IMR-90 (cell line): ENCODE data around the gene EIF4A3. TPM values are rescaled to one million over a fixed set of nuclear protein-coding genes. Genes with fewer than 3 reads are reported as not detected.

Source experiments
- ATAC-seq: fragments of 200-7000 bp; cut with Tn5 transposase; 2 replicates; pipeline ENCODE4 v1.9.1; 2020; ENCODE audit warnings: low read depth, mild to moderate bottlenecking, moderate library complexity
- BruUV-seq: library from RNA; stranded (reverse); fragments of 400-500 nt; replicated peaks from 2 replicates; lab custom pipeline; 2021; lab: Mats Ljungman, UMichigan
- CTCF ChIA-PET: fragments of 300-600 bp; formaldehyde crosslinking; extraction: SDS; loops from one replicate; lab custom pipeline; 2021; ENCODE audit warnings: antibody characterized with exemption; lab: Yijun Ruan, JAX
- POLR2A ChIA-PET: fragments of 300-600 bp; sonication (Branson Sonifier 250); formaldehyde crosslinking; loops from one replicate; lab custom pipeline; 2022; ENCODE audit warnings: antibody characterized with exemption; ENCODE audit not compliant: unreplicated experiment; lab: Charles Lee
- DNase-seq: peaks from one replicate; pipeline ENCODE4 v3.0.0; 2013
- H2AFZ ChIP-seq: replicated peaks from 2 replicates; pipeline ENCODE3; 2013; ENCODE audit warnings: low read length, mild to moderate bottlenecking; ENCODE audit not compliant: poor library complexity
- H2AK5ac ChIP-seq: 2 replicates; pipeline ENCODE4 v1.6.1; 2013; ENCODE audit warnings: low read depth, low read length, inconsistent platforms
- H2AK9ac ChIP-seq: replicated peaks from 2 replicates; pipeline ENCODE3; 2013; ENCODE audit warnings: mild to moderate bottlenecking, low read depth, low read length, moderate library complexity; ENCODE audit not compliant: poor library complexity
- H2BK120ac ChIP-seq: 2 replicates; pipeline ENCODE4 v1.6.1; 2013; ENCODE audit warnings: low read depth, low read length, inconsistent platforms
- H2BK15ac ChIP-seq: 3 replicates; pipeline ENCODE4 v1.6.1; 2013; ENCODE audit warnings: low read depth, low read length, inconsistent platforms
- H2BK20ac ChIP-seq: 2 replicates; pipeline ENCODE4 v1.6.1; 2013; ENCODE audit warnings: low read depth, mild to moderate bottlenecking, inconsistent platforms, low read length, moderate library complexity
- H2BK5ac ChIP-seq: 2 replicates; pipeline ENCODE4 v1.6.1; 2013; ENCODE audit warnings: mild to moderate bottlenecking, low read depth, low read length, inconsistent platforms; ENCODE audit not compliant: poor library complexity, severe bottlenecking
- H3K14ac ChIP-seq: replicated peaks from 2 replicates; pipeline ENCODE4 v1.6.1; 2013; ENCODE audit warnings: low read depth, low read length, inconsistent platforms
- H3K18ac ChIP-seq: 2 replicates; pipeline ENCODE4 v1.6.1; 2013; ENCODE audit warnings: low read depth, low read length, control low read depth
- H3K23ac ChIP-seq: 2 replicates; pipeline ENCODE4 v1.6.1; 2013; ENCODE audit warnings: low read depth, low read length, inconsistent platforms
- H3K27ac ChIP-seq: 2 replicates; pipeline ENCODE4 v1.5.1; 2013; ENCODE audit warnings: mild to moderate bottlenecking, control low read depth, low read length; ENCODE audit not compliant: insufficient read depth
- H3K27me3 ChIP-seq: 2 replicates; pipeline ENCODE4 v1.6.1; 2013; ENCODE audit warnings: low read length; ENCODE audit not compliant: control insufficient read depth, insufficient read depth
- H3K36me3 ChIP-seq: 2 replicates; pipeline ENCODE4 v1.6.1; 2013; ENCODE audit warnings: low read length, mixed read lengths; ENCODE audit not compliant: control insufficient read depth, insufficient read depth
- H3K4ac ChIP-seq: 2 replicates; pipeline ENCODE4 v1.6.1; 2013; ENCODE audit warnings: low read depth, low read length, inconsistent platforms
- H3K4me1 ChIP-seq: 2 replicates; pipeline ENCODE4 v1.6.1; 2013; ENCODE audit warnings: low read length, mixed read lengths; ENCODE audit not compliant: control insufficient read depth, insufficient read depth
- H3K4me2 ChIP-seq: 2 replicates; pipeline ENCODE4 v1.6.1; 2013; ENCODE audit warnings: low read depth, mild to moderate bottlenecking, control low read depth, low read length, moderate library complexity
- H3K4me3 ChIP-seq: 2 replicates; pipeline ENCODE4 v1.5.1; 2013; ENCODE audit warnings: low read depth, mild to moderate bottlenecking, control low read depth, low read length, moderate library complexity; ENCODE audit not compliant: insufficient read depth
- H3K56ac ChIP-seq: 2 replicates; pipeline ENCODE4 v1.6.1; 2013; ENCODE audit warnings: low read length, inconsistent platforms; ENCODE audit not compliant: insufficient read depth; ENCODE audit errors: extremely low read depth
- H3K79me1 ChIP-seq, 2 experiments: 2 replicates each; pipeline ENCODE4 v1.6.1; 2013; ENCODE audit warnings: low read length in 2 of 2, inconsistent platforms in 1 of 2, low read depth in 1 of 2
- H3K9ac ChIP-seq: 2 replicates; pipeline ENCODE4 v1.6.1; 2013; ENCODE audit warnings: low read depth, low read length, control low read depth
- H3K9me1 ChIP-seq: 2 replicates; pipeline ENCODE4 v1.6.1; 2013; ENCODE audit warnings: low read length, inconsistent platforms; ENCODE audit not compliant: insufficient read depth
- H3K9me3 ChIP-seq: 2 replicates; pipeline ENCODE4 v1.6.1; 2013; ENCODE audit warnings: low read length; ENCODE audit not compliant: control insufficient read depth, insufficient read depth
- H4K20me1 ChIP-seq: 2 replicates; pipeline ENCODE4 v1.6.1; 2013; ENCODE audit warnings: low read length, inconsistent platforms; ENCODE audit not compliant: insufficient read depth
- H4K5ac ChIP-seq: 2 replicates; pipeline ENCODE4 v1.6.1; 2013; ENCODE audit warnings: mild to moderate bottlenecking, low read depth, low read length, control low read depth
- H4K8ac ChIP-seq, 2 experiments: 2 replicates each; pipeline ENCODE4 v1.6.1; 2013; ENCODE audit warnings: low read depth in 2 of 2, low read length in 2 of 2, control low read depth in 1 of 2, inconsistent platforms in 1 of 2
- H4K91ac ChIP-seq: 2 replicates; pipeline ENCODE4 v1.6.1; 2013; ENCODE audit warnings: low read depth, low read length, inconsistent platforms; ENCODE audit not compliant: insufficient read depth
- BHLHE40 ChIP-seq: fragments of 150-350 bp; IDR thresholded peaks from 2 replicates; pipeline ENCODE4 v1.6.1; 2016; ENCODE audit warnings: mild to moderate bottlenecking, low read depth, low read length
- CEBPB ChIP-seq: IDR thresholded peaks from 2 replicates; pipeline ENCODE4 v1.6.1; 2012; ENCODE audit warnings: low read depth, low read length, improper control_type of control experiment
- CHD1 ChIP-seq: IDR thresholded peaks from 2 replicates; pipeline ENCODE4 v1.6.1; 2012; ENCODE audit warnings: low read depth, low read length, improper control_type of control experiment
- CTCF ChIP-seq: conservative IDR thresholded peaks from 2 replicates; pipeline ENCODE4 v1.5.1; 2012; ENCODE audit warnings: mild to moderate bottlenecking, low read depth, low read length, improper control_type of control experiment
- ELK1 ChIP-seq: fragments of 150-350 bp; IDR thresholded peaks from 2 replicates; pipeline ENCODE4 v1.6.1; 2016; ENCODE audit warnings: low read depth, mild to moderate bottlenecking, low read length, moderate library complexity, borderline replicate concordance
- FOS ChIP-seq: fragments of 150-350 bp; IDR thresholded peaks from 2 replicates; pipeline ENCODE4 v1.6.1; 2016; ENCODE audit warnings: low read depth, low read length
- MAFK ChIP-seq: IDR thresholded peaks from 2 replicates; pipeline ENCODE4 v1.6.1; 2012; ENCODE audit warnings: low read depth, low read length, improper control_type of control experiment
- MAZ ChIP-seq: IDR thresholded peaks from 2 replicates; pipeline ENCODE4 v1.6.1; 2012; ENCODE audit warnings: low read depth, mild to moderate bottlenecking, low read length, improper control_type of control experiment, moderate library complexity, borderline replicate concordance
- MXI1 ChIP-seq: IDR thresholded peaks from 2 replicates; pipeline ENCODE4 v1.6.1; 2012; ENCODE audit warnings: low read depth, mild to moderate bottlenecking, low read length, moderate library complexity, borderline replicate concordance
- NFE2L2 ChIP-seq: fragments of 150-350 bp; IDR thresholded peaks from 2 replicates; pipeline ENCODE4 v1.6.1; 2016; ENCODE audit warnings: low read depth, mild to moderate bottlenecking, low read length
- POLR2A ChIP-seq: IDR thresholded peaks from 2 replicates; pipeline ENCODE4 v1.6.1; 2012; ENCODE audit warnings: mild to moderate bottlenecking, low read depth, low read length
- RAD21 ChIP-seq: IDR thresholded peaks from 2 replicates; pipeline ENCODE4 v1.6.1; 2012; ENCODE audit warnings: low read length, improper control_type of control experiment
- RCOR1 ChIP-seq: IDR thresholded peaks from 2 replicates; pipeline ENCODE4 v1.6.1; 2012; ENCODE audit warnings: mild to moderate bottlenecking, low read length, improper control_type of control experiment; ENCODE audit not compliant: insufficient replicate concordance
- RFX5 ChIP-seq: IDR thresholded peaks from 2 replicates; pipeline ENCODE4 v1.8.0; 2012; ENCODE audit warnings: low read depth, mild to moderate bottlenecking, low read length, moderate library complexity
- SMC3 ChIP-seq: fragments of 150-350 bp; IDR thresholded peaks from 2 replicates; pipeline ENCODE4 v1.6.1; 2016; ENCODE audit warnings: low read depth, mild to moderate bottlenecking, antibody characterized with exemption, low read length, moderate library complexity
- USF2 ChIP-seq: fragments of 150-350 bp; IDR thresholded peaks from 2 replicates; pipeline ENCODE4 v1.6.1; 2017; ENCODE audit warnings: mild to moderate bottlenecking, antibody characterized with exemption, low read length, low read depth
- WGBS, 2 experiments: methylation state at CpG; one replicate each; pipeline versions ENCODE4 v1.1.5 to v1.1.7; 2013; ENCODE audit warnings: missing lambda C conversion rate in 2 of 2; ENCODE audit not compliant: insufficient read length in 1 of 2; ENCODE audit errors: extremely low coverage in 2 of 2; 5-methylcytosine and 5-hydroxymethylcytosine counted together
- dilution Hi-C: fragments of 300-500 bp; cut with HindIII; formaldehyde crosslinking; loops from one replicate; pipeline ENCODE4 v1.14.3; 2018; ENCODE audit warnings: low sequenced_read_pairs; ENCODE audit not compliant: unreplicated experiment
- in situ Hi-C: fragments of 300-500 bp; cut with MboI; formaldehyde crosslinking; loops from 3 replicates; pipeline ENCODE4 v1.14.3; 2019; ENCODE audit warnings: low sequenced_read_pairs, inconsistent platforms, mixed read lengths
- intact Hi-C: fragments of 100-400 bp; cut with micrococcal nuclease; formaldehyde crosslinking; loops from 2 replicates; pipeline ENCODE4 v1.10.0; 2022
- polyA plus RNA-seq, 3 experiments: library from polyadenylated mRNA; depleted of rRNA; stranded (reverse); fragments of >200 nt; gene quantifications; 2 replicates each; pipeline ENCODE4 v1.2.3, GENCODE V29; 2012; ENCODE audit warnings: low replicate concordance in 1 of 3
- total RNA-seq: library from RNA; depleted of rRNA; stranded (reverse); fragments of >200 nt; gene quantifications from 2 replicates; pipeline ENCODE4 v1.2.3, GENCODE V29; 2012

EIF4A3 gene
- total and polyA plus RNA-seq, 2 of the 4 experiments (the other 2 are of a cell fraction) = 85.3 to 97.1 TPM

GRCh38 chr17:80163336-80163735, 16.4 kb upstream of the EIF4A3 start:
- Histone ChIP-seq H3K9me1 (no peaks in the 10 kb centered on the region), H2AK5ac (no peak overlapping the region), H3K56ac (no peak overlapping the region), H3K27ac (no peak overlapping the region), H3K4me1 (no peaks in the 10 kb centered on the region), H3K79me1 (no peaks in the 10 kb centered on the region), H3K9me3 (no peaks in the 10 kb centered on the region), H2AFZ (no peak overlapping the region), H3K18ac (no peak overlapping the region), H2BK5ac (no peak overlapping the region), H3K4me2 (no peak overlapping the region), H4K91ac (no peak overlapping the region), H3K4me3 (no peak overlapping the region), H2AK9ac (no peak overlapping the region), H4K20me1 (no peaks in the 10 kb centered on the region), H4K8ac (no peak overlapping the region), H3K27me3 (peaks cover 18% of the 10 kb centered on the region), H3K14ac (no peak overlapping the region), H2BK20ac (no peak overlapping the region), H2BK15ac (no peak overlapping the region), H3K9ac (no peak overlapping the region), H3K4ac (no peak overlapping the region), H3K36me3 (no peaks in the 10 kb centered on the region), H4K5ac (no peak overlapping the region), H3K23ac (no peak overlapping the region), H2BK120ac (no peak overlapping the region)
- ChIA-PET CTCF (no interaction called here), POLR2A (no interaction called here)
- DNase-seq (no peak), ATAC-seq (no peak)
- no CpG with 5 or more reads among the region's 4 CpGs for WGBS, 2 experiments
- intact Hi-C loops = no loop called here
- dilution Hi-C loops = no loop called here
- in situ Hi-C loops = no loop called here
- BruUV-seq = no TSS peak
- TF ChIP-seq BHLHE40 = no peak
- TF ChIP-seq FOS = no peak
- TF ChIP-seq NFE2L2 = no peak
- no peak for TF ChIP-seq MAFK
- TF ChIP-seq MAZ = no peak
- no peak for TF ChIP-seq RCOR1
- TF ChIP-seq ELK1 = no peak
- TF ChIP-seq MXI1 = no peak
- no peak for TF ChIP-seq SMC3
- no peak for TF ChIP-seq CTCF
- no peak for TF ChIP-seq RFX5
- TF ChIP-seq RAD21 = no peak
- no peak for TF ChIP-seq POLR2A
- no peak for TF ChIP-seq CHD1
- TF ChIP-seq USF2 = no peak
- no peak for TF ChIP-seq CEBPB
